Gastroesophageal sphincter (tissue), 4 donors: ENCODE results near the gene MXD4. TPM values are rescaled to one million over a fixed set of nuclear protein-coding genes. Genes with fewer than 3 reads are reported as not detected.

Experiments
- ATAC-seq: fragments of 150-250 bp; one replicate; pipeline ENCODE4 v1.9.1; 2016; ENCODE audit warnings: mild to moderate bottlenecking, moderate library complexity
- H3K27ac ChIP-seq, 4 donors: fragments of 200-600 bp; sonication (generic) in 3 of 4; 1 replicate in 3 of 4; 2 replicates in 1 of 4; pipeline ENCODE4 v1.5.1; 2016 to 2019
- H3K27me3 ChIP-seq: fragments of 200-600 bp; sonication (generic); one replicate; pipeline ENCODE4 v1.5.1; 2019
- H3K36me3 ChIP-seq, 2 donors: fragments of 200-600 bp; sonication (generic); one replicate each; pipeline ENCODE4 v1.5.1; 2019; ENCODE audit warnings: control low read depth in 1 of 2
- H3K4me1 ChIP-seq, 3 donors: fragments of 200-600 bp; sonication (generic); 1 replicate in 2 of 3; 2 replicates in 1 of 3; pipeline ENCODE4 v1.5.1; 2016 to 2019; ENCODE audit warnings: control low read depth in 2 of 3
- H3K4me3 ChIP-seq, 2 donors: fragments of 200-600 bp; sonication (generic); one replicate each; pipeline ENCODE4 v1.5.1; 2019; ENCODE audit warnings: mild to moderate bottlenecking in 1 of 2, moderate library complexity in 1 of 2
- H3K9me3 ChIP-seq, 3 donors: fragments of 200-600 bp; sonication (generic); one replicate each; pipeline ENCODE4 v1.5.1; 2017 to 2019; ENCODE audit warnings: control low read depth in 2 of 3
- EP300 ChIP-seq: sonication (generic); formaldehyde crosslinking; IDR thresholded peaks from one replicate; pipeline ENCODE4 v1.6.1; 2017; ENCODE audit warnings: antibody characterized with exemption, mild to moderate bottlenecking
- POLR2A ChIP-seq, 2 donors: fragments of 450-650 bp; IDR thresholded peaks; one replicate each; pipeline ENCODE4 v1.6.1; 2017; ENCODE audit warnings: antibody characterized with exemption in 2 of 2, mild to moderate bottlenecking in 2 of 2, moderate library complexity in 1 of 2
- POLR2AphosphoS5 ChIP-seq: sonication (generic); formaldehyde crosslinking; IDR thresholded peaks from one replicate; pipeline ENCODE4 v1.6.1; 2017; ENCODE audit warnings: antibody characterized with exemption
- WGBS, 2 donors: methylation state at CpG; one replicate each; pipeline ENCODE4 v1.1.5; 2018; ENCODE audit warnings: low coverage in 1 of 2; 5-methylcytosine and 5-hydroxymethylcytosine counted together
- total RNA-seq, 4 donors: library from RNA; depleted of rRNA; stranded (reverse); fragments of >200 nt; gene quantifications; one replicate each; pipeline ENCODE4 v1.1.0, GENCODE V29; 2016
- TF ChIP-seq, protein P1 (sequence below), 4 experiments: fragments of 200-600 bp in 2 of 4; fragments of 450-650 bp in 2 of 4; sonication (generic) in 1 of 4; IDR thresholded peaks; one replicate each; pipeline ENCODE4 v1.5.1; 2017 to 2019; ENCODE audit warnings: antibody characterized with exemption in 4 of 4, mild to moderate bottlenecking in 2 of 4, moderate library complexity in 2 of 4

MXD4 gene
- total RNA-seq, 4 donors from 2014 or later = 36.1 to 76.2 (median 55.6) TPM

DNA sequence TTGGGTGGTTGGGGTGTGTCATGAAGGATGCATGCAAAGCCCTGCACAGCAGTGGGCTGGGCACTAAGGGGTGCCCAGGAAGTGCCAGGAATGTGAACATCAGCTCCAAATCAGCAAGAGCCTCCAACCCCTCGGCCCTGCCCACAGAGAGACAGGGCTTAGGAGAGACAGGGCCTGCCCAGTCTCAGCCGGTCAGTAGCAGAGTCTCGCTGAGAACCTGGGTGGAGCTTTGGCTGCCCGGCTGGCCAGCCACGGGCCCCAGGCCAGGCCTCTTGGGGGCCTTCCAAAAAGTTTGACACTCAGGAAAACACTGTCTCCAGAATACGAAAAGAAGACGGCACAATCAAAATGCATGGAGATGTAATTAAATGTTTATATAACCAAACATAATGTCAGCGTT lies 4.3 kb upstream of the MXD4 start:
- Histone ChIP-seq H3K27me3 (no peaks in the 10 kb centered on the region), H3K4me1 (peaks cover 4 to 53% (median 17%) of the 10 kb centered on the region in 3 donors), H3K36me3 (peaks cover 0 to 10% of the 10 kb centered on the region in 2 donors), H3K27ac (peak overlapping the region in 3 of 4 donors; percentile 38 to 72 (median 67)), H3K4me3 (no peak overlapping the region), H3K9me3 (no peaks in the 10 kb centered on the region)
- TF ChIP-seq, protein P1, sequence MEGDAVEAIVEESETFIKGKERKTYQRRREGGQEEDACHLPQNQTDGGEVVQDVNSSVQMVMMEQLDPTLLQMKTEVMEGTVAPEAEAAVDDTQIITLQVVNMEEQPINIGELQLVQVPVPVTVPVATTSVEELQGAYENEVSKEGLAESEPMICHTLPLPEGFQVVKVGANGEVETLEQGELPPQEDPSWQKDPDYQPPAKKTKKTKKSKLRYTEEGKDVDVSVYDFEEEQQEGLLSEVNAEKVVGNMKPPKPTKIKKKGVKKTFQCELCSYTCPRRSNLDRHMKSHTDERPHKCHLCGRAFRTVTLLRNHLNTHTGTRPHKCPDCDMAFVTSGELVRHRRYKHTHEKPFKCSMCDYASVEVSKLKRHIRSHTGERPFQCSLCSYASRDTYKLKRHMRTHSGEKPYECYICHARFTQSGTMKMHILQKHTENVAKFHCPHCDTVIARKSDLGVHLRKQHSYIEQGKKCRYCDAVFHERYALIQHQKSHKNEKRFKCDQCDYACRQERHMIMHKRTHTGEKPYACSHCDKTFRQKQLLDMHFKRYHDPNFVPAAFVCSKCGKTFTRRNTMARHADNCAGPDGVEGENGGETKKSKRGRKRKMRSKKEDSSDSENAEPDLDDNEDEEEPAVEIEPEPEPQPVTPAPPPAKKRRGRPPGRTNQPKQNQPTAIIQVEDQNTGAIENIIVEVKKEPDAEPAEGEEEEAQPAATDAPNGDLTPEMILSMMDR (IDR thresholded peaks at IDR 0.05) = no peak
- WGBS, 2 donors = 7 to 10% methylated on average over 3 to 7 of the region's 8 CpGs
- ATAC-seq = no peak

DNA sequence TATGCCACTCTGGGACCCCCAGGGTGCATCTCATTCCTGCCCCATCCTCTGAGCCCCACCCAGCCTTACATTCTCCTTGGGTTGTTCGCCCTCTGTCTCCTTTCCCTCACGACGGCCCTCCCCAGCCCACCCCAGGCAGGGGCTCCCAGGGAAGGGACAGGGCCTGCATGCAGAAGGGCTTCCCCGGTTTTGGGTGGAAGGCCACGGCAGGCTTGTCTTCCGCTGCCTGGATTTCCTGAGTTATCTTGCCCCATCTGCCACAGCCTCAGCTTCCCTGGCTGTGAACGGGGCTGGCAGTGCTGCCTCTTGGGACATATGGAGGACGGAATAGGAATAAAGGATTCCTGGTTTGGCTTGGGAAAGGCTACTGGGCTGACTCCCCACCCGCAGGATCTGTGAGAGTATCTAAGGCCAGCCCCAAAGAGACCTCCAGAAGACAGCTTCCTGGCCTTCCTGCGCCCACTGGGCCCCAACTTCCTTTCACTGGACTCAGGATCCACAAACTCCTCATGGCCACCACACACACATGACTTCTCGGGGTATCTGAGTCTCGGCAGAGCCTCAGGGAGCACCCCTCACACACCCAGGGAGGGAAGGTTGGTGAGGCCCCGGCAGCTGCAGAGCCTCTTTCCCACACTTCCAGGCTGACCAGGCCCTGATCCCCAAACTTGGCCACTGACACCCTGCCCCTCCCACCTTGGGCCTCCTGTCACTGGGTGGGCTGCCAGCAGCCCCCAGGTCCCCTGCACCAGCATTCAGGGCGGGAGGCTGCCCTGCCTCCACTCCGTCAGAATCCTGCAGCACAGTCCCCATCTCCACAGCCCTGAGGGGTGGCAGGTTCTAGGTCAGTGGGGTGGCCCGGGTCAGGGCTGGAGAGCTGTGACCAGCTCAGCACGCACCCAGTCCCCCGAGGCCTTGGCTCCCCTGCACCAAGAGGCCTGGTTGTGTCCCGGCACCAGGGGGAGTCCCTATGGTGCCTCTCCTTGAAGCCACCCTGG lies 3.5 kb upstream of the MXD4 start:
- peak overlapping the region in 3 of 4 donors; percentile 38 to 72 (median 67) for H3K27ac ChIP-seq
- WGBS, 2 donors = 90% methylated on average over 2 of the region's 19 CpGs; no CpG with 5 or more reads in 1 of the 2 donors
- no peak overlapping the region for H3K4me3 ChIP-seq
- no peaks in the 10 kb centered on the region for H3K9me3 ChIP-seq
- ATAC-seq = no peak
- no peak for TF ChIP-seq POLR2A (IDR thresholded peaks at IDR 0.05)
- no peak for TF ChIP-seq EP300
- no peak for TF ChIP-seq POLR2AphosphoS5
- TF ChIP-seq, protein P1 (IDR thresholded peaks at IDR 0.05) = no peak
- H3K27me3 ChIP-seq = no peaks in the 10 kb centered on the region
- peaks cover 0 to 4% of the 10 kb centered on the region in 2 donors for H3K36me3 ChIP-seq
- peaks cover 4 to 59% (median 20%) of the 10 kb centered on the region in 3 donors for H3K4me1 ChIP-seq

DNA sequence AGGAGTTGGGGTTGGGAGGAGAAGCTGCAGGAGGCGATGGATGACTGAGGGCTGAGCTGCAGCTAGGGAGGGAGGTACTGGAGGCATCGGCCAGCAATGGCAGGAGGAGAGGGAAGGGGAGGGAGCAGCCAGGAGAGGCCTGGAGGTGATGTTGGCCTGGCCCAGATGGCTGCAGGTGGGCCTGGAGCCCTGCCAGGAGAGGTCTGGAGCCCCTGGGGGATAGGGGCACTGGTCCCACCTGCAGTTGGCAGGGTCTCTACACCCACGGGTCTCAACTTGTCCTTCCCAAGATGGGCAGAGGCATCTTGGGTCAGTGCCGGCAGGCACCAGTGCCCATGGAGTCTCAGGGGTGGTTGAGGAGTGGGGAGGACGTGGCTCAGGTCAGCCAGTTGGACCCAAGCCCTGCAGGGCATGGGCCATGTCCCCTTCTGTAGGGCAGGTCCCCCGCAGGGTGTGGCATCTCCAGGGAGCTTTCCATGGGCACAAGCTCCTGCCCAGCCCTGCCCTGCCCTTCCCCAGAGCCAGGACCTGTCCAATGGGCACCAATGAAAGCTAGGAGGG lies 2.7 kb upstream of the MXD4 start:
- WGBS, 2 donors = 62 to 92% methylated on average over 2 of the region's 6 CpGs
- H3K27ac ChIP-seq = peak overlapping the region in 1 of 4 donors; percentile 67
- no peak overlapping the region for H3K4me3 ChIP-seq
- peaks cover 0 to 2% of the 10 kb centered on the region in 2 donors for H3K36me3 ChIP-seq
- TF ChIP-seq POLR2A (IDR thresholded peaks at IDR 0.05) (no peak), POLR2AphosphoS5 (no peak), EP300 (no peak)
- TF ChIP-seq, protein P1 (IDR thresholded peaks at IDR 0.05) = no peak
- no peaks in the 10 kb centered on the region for H3K27me3 ChIP-seq
- no peaks in the 10 kb centered on the region for H3K9me3 ChIP-seq
- H3K4me1 ChIP-seq = peaks cover 4 to 67% (median 29%) of the 10 kb centered on the region in 3 donors
- ATAC-seq = no peak

DNA sequence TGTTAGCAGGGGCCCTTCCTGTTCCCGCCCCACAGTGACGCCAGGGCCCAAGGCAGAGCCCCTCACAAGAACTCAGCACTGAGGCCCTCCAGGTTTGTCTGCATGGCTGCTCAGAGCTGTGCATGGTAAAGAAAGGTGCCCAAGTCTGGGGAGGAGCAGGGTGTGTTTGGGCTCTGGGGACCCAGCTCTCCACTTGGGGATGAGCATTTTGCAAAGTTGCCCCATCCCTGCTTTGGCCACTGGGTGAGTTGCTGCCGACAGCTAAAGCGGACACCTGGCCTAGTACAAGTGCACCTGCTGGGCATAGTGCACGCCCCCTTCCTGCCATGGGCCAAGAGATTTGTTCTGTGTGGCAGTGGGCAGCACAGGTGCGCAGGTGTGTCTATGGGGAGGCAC lies 2.0 kb upstream of the MXD4 start:
- no peak for ATAC-seq
- H3K9me3 ChIP-seq = no peaks in the 10 kb centered on the region
- no peak overlapping the region for H3K4me3 ChIP-seq
- no peaks in the 10 kb centered on the region for H3K27me3 ChIP-seq
- H3K36me3 ChIP-seq = peaks cover 0 to 9% of the 10 kb centered on the region in 2 donors
- H3K27ac ChIP-seq = no peak overlapping the region
- TF ChIP-seq POLR2AphosphoS5 (no peak), EP300 (no peak), POLR2A (IDR thresholded peaks at IDR 0.05) (no peak)
- TF ChIP-seq, protein P1 (IDR thresholded peaks at IDR 0.05) = no peak
- peaks cover 4 to 73% (median 35%) of the 10 kb centered on the region in 3 donors for H3K4me1 ChIP-seq
- WGBS, 2 donors = no CpG with 5 or more reads among the region's 6 CpGs
